ENCODE data around the gene NQO2.

Gene NQO2

GRCh38 chr6:2964793-2965505 lies 34.7 kb upstream of the NQO2 start:
- TF ChIP-seq FOXP2 (optimal IDR thresholded peaks at IDR 0.05; ENCODE audit: borderline replicate concordance, extremely low read depth, extremely low read length, insufficient read depth) (no peak), TAF1 (IDR thresholded peaks at IDR 0.05; ENCODE audit: borderline replicate concordance, insufficient read depth, low read length) (no peak), REST (IDR thresholded peaks at IDR 0.05; ENCODE audit: insufficient read depth in 1 of 2, low read depth in 2 of 2, low read length in 2 of 2) (no peak), SIN3A (IDR thresholded peaks at IDR 0.05; ENCODE audit: borderline replicate concordance, insufficient read depth, low read length) (no peak)

DNA sequence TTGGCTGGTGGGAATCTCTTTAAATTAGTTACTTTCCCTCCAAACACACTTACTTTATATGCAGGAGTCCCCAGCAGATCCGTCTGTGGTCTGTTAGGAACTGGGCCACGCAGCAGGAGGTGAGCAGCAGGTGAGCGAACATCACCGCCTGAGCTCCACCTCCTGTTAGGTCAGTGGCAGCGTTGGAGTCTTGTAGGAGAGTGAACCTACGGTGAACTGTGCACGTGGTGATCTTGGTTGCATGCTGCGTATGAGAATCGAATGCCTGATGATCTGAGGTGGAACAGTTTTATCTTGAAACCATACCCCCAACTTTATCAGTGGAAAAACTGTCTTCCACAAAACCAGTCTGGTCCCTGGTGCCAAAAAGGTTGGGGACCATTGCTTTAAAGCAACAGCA lies 33.3 kb upstream of the NQO2 start:
- TF ChIP-seq TAF1 (IDR thresholded peaks at IDR 0.05; ENCODE audit: borderline replicate concordance, insufficient read depth, low read length) (no peak), REST (IDR thresholded peaks at IDR 0.05; ENCODE audit: insufficient read depth in 1 of 2, low read depth in 2 of 2, low read length in 2 of 2) (no peak), POLR2AphosphoS5 (IDR thresholded peaks at IDR 0.05; ENCODE audit: low read depth, low read length) (no peak)

DNA sequence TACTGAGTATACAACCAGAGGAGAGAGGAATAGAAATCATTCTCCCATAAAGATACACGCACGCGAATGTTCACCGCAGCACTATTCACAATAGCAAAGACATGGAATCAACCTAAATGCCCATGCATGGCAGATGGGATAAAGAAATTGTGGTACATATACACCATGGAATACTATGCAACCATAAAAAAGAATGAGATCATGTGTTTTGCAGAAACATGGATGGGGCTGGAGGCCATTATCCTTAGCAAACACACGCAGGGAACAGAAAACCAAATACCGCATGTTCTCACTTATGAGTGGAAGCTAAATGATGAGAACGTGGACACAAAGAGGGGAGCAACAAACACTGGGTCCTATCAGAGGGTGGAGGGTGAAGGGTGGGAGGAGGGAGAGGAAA lies 31.8 kb upstream of the NQO2 start:
- TF ChIP-seq TAF1 (IDR thresholded peaks at IDR 0.05; ENCODE audit: borderline replicate concordance, insufficient read depth, low read length) = no peak

GRCh38 chr6:2968600-2969135 lies 31.0 kb upstream of the NQO2 start:
- TF ChIP-seq FOXP2 (optimal IDR thresholded peaks at IDR 0.05; ENCODE audit: borderline replicate concordance, extremely low read depth, extremely low read length, insufficient read depth) (peak; percentile 38), SIN3A (IDR thresholded peaks at IDR 0.05; ENCODE audit: borderline replicate concordance, insufficient read depth, low read length) (no peak), POLR2AphosphoS5 (IDR thresholded peaks at IDR 0.05; ENCODE audit: low read depth, low read length) (no peak), REST (IDR thresholded peaks at IDR 0.05; ENCODE audit: insufficient read depth in 1 of 2, low read depth in 2 of 2, low read length in 2 of 2) (no peak), TAF1 (IDR thresholded peaks at IDR 0.05; ENCODE audit: borderline replicate concordance, insufficient read depth, low read length) (no peak)

GRCh38 chr6:2969549-2969948 lies 30.1 kb upstream of the NQO2 start:
- TF ChIP-seq POLR2AphosphoS5 (IDR thresholded peaks at IDR 0.05; ENCODE audit: low read depth, low read length) = no peak
- no peak for TF ChIP-seq REST (IDR thresholded peaks at IDR 0.05; ENCODE audit: insufficient read depth in 1 of 2, low read depth in 2 of 2, low read length in 2 of 2)
- TF ChIP-seq FOXP2 (optimal IDR thresholded peaks at IDR 0.05; ENCODE audit: borderline replicate concordance, extremely low read depth, extremely low read length, insufficient read depth) = no peak
- no peak for TF ChIP-seq SIN3A (IDR thresholded peaks at IDR 0.05; ENCODE audit: borderline replicate concordance, insufficient read depth, low read length)
- TF ChIP-seq TAF1 (IDR thresholded peaks at IDR 0.05; ENCODE audit: borderline replicate concordance, insufficient read depth, low read length) = no peak

All from PFSK-1 (cell line).